Esophagus mucosa (tissue), 1 donor: ENCODE measurements around the gene VSIG10L. TPM values are rescaled to one million over a fixed set of nuclear protein-coding genes. Genes with fewer than 3 reads are reported as not detected.
A peak's percentile ranks its signal among the peaks of the same experiment; 100 is the strongest.

Experiments used
- ATAC-seq: fragments of 200-7000 bp; cut with Tn5 transposase; one replicate; pipeline ENCODE4 v1.9.1; 2020
- total RNA-seq: library from RNA; stranded (reverse); gene quantifications from one replicate; pipeline ENCODE4 v1.2.4, GENCODE V29; 2023
- donor health status: DM: yes; HTN: yes; CAD: no.

The VSIG10L gene
- total RNA-seq, 1 donor from 2014 or later, result 103 TPM

DNA sequence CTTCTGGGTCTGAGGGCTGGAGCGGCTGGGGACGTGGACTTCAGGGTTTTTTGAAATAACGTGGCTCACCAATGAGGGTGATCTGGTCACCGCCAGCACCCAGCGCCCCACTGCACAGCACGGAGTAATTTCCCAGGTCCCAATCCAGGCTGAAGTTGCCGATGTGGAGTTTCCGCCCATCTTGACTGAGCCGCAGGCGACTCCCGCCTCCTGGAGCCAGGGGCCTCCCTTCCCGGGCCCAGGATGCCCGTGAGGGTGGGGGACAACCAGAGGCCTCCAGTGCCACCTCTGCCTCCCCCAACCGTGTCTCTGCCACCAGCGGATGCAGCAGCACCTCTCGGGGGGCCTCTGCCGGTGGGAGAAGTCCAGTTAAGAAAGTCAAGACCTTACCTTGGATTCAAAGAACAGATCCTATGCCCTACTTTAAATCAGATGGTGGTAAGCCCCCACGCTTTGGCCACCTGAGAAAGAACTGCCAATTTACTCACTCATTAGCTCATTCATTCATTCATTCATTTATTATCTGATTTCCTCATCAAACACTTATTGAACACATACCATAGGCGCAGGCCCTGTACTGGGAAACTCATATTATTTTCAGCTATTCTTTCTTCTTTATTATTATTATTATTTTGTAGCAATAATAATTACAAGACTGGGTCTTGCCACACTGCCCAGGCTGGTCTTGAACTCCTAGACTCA is 3.9 kb downstream of the VSIG10L start:
- no peak for ATAC-seq

DNA sequence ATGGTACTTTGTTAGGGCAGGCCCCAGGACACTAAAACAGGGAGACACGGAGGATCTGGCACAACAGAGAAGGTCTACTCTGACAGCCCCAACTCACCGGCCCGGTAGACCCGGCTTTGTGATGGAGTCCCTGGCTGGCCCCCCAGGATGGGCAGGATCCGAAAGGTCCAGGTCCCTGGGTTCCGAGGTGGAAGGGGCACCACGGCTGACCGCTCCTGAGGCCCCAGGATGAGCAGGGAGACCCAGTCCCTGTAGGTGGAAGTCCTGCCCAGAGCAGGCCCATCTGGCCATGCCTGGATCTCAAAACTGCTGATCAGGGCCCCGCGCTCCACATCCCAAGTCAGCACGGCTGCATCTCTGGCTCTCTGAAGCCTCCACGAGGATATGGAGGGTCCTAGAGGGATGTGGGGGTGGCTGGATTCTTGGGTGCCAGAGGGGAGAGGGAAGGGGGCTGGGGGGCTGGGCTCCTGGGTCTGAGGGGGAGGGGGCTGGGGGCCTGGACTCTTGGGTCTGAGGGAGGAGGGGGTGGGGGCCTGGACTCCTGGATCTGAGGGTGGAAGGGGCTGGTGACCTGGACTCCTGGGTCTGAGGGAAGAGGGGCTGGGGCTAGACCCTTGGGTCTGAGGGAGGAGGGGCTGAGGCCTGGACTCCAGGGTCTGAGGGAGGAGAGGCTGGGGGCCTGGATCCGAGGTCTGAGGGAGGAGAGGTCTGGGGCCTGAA is 4.6 kb downstream of the VSIG10L start:
- no peak for ATAC-seq

DNA sequence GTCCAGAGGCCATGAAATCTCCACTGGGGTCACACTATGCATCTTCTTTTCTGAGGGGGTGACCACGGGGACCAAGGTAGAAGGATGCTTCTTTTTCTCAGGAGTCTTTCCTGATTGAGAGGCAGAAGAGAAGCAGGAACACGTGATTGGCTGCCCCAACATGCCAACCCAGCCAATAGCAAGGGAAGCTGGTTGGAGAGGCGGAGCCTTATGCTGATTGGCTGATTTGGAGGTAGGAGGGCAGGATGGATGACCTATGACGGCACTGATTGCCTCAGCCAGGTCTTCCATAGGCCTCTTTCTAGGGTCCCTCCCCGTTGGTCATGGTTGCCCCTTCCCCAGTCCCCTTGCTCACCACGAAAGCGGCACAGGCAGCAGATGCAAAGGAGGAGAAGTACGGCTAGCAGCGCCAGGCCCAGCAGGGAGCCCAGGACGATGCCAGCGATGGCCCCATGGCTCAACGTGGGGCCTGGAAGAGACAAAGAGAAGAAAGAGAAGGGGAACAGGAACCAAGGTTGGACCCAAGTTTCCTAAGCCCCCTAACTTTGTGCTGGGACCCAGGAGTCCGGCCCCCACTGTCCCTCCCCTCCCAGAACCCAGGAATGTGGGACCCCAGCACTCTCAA is 8.0 kb downstream of the VSIG10L start:
- no peak for ATAC-seq

DNA sequence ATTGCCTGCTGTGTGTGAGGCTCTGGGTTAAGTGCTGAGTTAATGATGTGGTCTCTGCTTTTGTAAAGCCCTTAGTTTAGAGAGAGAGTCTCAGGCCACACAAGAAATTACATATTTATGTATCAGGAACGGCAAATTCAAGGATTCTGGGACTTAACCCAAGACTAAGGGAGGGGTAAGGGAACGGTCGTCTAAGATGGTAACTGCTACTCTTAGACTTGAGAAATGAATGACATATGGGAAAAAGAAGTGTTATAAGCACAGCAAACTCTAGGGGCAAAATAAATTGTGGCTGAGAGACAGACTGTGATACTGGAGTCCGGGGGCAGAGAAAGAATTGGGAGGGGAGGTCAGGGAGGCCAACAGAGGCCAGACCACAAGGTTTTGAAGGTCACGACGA is 10.2 kb downstream of the VSIG10L start:
- ATAC-seq, result no peak

DNA sequence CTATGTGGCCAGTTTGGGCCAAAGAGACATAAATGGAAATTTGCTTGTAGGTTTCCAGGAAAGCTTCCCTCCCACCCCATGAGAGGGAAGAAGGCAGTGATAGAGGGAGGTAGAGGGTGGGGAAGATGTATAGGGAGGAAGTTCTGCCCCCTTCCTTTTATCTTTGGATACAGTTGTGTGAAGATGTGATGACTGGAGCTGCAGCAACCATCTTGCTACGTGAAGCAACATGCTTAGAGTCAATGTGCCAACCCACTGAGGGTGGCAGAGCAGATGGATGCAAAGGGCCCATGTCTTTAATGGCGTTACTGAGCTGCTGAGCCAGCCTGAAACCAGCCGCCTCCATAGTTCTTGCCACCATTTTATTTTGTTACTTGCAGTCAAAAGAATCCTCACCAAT is 10.7 kb downstream of the VSIG10L start:
- ATAC-seq, result no peak

DNA sequence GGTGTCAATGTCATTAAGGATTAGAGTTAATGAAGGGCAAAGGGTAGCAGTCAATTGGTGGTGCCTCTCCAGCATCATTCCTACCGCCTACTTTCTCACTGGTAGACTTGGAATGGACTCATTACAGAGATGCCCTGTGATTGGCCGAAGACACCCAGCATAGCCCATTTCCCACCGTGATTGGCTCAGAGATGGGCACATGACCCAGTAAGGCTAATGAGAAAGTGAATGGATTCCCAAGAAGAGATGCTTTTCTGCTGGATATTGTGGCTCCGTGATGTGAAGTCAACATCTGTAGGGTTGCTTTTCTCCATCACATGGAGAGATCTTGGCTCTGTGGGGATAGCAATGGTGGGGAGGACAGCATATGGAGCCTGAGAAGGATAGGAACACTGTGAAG is 11.6 kb downstream of the VSIG10L start:
- no peak for ATAC-seq

DNA sequence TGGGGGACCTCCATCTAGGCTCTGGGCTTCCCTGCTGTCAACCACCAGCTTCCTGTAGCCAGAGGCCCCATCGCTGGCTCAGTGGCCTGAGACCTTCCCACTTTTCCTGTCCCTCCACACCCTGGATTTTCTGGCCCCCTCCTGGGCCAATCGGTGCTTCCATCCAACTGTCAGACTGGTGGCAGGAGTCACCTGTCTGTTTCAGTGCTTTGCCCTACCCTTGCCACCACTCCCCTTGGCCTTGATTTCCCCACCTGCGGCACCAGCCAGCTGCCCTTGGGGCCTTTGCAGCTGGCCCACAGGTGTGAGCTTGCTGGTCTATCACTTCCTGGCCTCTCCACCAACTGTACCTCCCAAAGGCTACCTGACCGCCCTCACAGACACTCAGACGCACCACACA is 12.5 kb downstream of the VSIG10L start:
- no peak for ATAC-seq

DNA sequence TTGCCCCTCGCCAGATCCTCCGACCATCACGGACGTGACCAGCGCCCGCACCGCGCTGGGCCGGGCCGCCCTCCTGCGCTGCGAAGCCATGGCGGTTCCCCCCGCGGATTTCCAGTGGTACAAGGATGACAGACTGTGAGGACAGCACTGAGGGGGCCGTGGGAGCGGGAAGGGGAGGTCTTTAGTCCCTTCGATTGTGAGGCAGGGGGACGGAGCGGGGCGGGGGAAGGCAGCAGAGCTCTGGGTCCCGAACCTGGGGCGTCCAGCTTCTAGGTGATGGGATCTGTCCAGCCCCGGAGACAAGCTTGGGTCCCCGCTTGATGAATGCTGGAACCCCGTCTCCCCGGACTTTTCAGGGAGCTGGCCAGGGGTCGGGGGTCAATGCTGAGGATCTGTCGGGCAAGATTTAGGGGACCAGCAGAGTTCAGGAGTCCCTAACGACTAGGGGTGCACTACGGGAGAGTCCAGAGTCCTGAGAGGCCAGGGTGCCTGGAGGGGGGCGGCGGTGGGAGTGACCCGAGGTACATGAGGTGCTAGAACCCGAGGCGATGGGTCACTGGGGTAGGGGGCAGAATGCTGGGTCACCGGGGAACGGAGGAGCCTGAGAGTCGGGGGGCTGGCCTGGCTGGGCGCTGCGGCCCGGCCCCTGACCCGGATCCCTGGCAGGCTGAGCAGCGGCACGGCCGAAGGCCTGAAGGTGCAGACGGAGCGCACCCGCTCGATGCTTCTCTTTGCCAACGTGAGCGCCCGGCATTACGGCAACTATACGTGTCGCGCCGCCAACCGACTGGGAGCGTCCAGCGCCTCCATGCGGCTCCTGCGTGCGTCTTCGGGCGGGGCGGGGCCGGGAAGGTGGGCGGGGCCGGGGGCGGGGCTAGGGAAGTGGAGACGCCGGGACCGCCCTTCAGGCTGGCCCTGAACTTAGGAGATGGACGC is 14.6 kb downstream of the VSIG10L start:
- ATAC-seq, result peak; percentile 54

DNA sequence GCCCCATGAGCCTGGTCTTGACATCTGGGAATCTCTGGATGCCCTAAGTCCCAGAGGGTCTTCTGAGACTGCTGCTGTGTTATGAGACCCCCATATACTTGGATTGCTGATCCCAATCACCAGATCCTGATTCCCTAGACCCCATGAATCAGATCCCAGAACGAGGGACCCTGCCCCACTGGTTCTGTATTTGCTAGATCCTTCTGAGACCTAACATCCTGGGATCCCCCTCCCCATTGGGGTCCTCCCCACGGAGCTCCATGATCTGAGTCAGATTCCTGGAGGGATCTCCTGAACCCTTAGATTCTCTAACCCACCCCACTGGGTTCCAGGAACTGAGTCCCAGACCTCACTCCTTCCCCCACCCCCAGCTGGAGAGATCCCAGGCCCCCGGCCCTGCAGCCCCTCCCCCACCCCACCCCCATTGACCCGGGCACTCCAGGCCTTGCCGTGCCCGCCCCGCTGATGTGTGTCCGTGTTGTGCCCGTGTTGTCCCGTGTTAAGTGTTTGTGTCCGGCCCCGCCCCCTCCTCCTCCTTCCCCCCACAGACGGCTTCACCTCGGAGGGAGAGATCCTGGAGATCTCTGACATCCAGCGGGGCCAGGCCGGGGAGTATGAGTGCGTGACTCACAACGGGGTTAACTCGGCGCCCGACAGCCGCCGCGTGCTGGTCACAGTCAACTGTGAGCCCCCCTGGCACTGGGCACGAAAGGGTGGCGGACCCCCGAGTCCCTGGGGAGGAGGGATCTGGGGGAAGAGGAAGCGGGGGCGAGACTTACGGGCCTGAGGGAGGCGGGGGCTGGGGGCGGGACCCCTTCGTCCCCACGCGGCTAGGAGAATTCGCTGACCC is 15.5 kb downstream of the VSIG10L start:
- peak; percentile 3 for ATAC-seq

DNA sequence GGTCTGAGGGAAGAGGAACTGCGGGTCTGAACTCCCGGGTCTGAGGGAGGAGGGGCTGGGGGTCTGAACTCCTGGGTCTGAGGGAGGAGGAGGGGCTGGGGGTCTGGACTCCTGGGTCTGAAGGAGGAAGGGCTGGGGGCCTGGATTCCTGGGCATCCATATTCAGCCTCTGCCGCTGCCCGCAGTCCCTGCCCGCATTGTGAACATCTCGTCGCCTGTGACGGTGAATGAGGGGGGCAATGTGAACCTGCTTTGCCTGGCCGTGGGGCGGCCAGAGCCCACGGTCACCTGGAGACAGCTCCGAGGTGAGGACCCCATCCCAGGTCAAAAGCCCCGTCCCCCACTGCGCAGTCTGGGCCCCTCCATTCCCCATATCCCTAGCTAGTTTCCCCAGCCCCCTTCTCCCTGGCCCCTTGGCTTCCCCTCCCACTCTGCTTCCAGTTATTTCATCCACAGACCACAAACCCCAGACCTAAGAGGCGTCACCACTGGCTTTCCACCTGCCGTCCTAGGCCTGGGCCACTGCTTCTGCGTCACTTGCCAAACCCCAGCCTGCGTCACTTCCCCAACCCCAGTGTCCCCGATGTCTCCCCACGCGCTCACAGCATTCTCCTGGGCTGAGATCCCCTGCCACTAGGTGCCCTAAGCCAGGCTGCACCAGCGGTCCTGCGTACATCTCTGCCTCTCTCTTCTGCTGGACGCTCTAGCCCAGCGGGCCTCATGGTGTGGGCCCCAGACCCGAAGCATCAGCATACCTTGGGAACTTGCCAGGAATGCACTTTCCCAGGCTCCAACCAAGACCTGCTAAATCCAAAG is 16.6 kb downstream of the VSIG10L start:
- ATAC-seq, result peak; percentile 1

DNA sequence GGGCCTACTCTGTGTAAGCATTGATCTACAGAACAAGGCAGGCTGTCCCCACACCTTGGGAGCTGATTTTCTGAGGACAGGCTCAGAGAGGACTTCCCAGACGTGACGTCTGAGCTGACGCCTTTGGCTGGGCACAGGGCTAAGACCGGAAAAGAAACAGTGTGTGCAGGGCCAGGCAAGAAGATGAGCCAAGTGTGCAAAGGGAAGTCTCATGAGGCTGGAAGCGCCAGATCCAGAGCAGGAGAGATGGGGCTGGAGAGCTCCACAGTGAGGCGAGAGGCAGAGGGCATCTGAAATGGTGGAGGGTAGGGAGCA is 17.8 kb downstream of the VSIG10L start:
- ATAC-seq, result no peak

DNA sequence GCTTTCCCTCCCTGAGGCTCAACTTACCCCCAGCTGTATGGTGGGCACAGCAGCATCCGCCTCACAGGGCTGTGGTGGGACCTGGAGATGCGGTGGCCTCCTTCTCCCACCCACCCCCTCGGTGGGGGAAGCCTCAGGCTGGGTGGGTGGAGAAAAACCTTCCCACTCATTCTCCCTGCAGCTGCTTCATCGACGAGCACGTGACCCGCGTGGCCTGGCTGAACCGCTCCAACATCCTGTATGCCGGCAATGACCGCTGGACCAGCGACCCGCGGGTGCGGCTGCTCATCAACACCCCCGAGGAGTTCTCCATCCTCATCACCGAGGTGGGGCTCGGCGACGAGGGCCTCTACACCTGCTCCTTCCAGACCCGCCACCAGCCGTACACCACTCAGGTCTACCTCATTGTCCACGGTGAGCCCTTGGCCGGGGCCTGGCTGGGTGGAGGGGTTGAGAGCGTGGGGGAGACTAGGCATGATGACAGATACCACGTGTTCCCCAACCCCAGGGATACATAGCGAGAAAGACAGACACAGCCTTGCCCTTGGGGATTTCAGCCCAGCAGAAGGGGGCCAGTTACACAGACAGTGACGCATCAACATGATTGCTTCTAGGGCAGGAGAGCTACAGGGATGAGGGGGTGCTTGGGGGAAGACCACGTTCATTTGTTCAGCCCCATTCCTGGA is 18.3 kb downstream of the VSIG10L start:
- ATAC-seq, result peak; percentile 4

DNA sequence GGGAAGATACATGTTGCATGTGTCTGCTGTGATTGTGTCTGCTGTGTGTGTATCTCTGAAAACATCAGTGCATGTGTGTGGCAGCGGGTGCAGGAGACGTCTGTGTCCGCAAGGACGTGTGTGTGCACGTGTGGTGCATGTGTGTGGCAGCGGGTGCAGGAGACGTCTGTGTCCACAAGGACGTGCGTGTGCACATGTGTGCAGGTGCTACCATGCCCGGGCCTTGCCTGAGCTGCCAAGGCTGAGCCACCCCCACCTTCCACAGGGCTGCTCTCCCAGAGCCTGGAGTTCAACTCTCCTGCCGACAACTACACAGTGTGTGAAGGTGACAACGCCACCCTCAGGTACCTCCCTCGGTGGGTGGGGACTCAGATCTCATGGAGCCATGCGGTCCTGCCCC is 20.1 kb downstream of the VSIG10L start:
- peak; percentile 17 for ATAC-seq

DNA sequence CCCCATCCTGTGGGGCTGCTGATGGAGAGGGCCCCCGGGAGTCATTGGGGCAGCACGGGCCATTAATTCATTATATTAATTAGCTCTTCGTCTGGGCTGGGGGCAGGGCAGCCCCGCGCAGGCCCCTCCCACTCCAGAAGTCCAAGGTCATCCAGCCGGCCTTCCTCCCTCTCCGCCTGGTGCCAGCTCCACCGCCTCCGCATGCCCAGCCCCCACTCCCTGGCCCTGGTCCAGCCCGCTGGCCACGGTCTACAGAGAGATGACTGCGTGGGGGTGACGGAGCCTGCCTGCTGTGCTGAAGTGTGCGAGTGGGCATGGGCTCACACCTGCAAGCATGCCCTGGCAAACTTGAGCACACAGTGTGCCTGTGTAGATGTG is 21.7 kb downstream of the VSIG10L start:
- no peak for ATAC-seq

DNA sequence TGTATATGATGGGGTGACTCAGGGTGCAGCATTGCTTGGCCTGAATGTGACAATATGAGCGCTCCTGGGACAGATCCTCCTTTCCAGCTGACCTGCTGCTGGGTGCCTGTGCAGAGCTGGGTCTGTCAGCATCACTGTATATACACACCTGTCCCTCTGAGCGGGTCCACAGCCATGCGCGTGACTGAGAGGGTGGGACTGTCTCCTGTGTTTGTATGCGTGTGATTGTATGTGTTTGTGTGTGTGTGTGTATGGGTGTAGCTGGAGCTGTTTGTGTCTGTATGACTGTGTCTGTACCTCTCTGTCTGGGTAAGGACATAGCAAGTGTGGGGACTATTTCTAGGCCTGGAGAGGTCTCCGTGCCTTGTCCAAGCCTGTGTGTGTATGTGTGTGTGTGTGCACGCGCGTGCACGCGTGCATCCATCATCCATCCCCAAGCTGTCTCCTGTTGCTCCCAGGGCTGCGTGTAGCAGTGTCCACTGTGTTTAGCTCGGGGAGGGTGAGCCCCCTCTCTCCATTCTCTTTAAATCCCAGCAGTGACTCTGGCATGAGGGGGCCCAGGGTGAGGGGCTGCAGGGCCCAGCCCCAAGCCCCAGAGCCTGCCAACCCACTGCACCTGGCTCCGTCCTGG is 22.2 kb downstream of the VSIG10L start:
- ATAC-seq, result no peak

DNA sequence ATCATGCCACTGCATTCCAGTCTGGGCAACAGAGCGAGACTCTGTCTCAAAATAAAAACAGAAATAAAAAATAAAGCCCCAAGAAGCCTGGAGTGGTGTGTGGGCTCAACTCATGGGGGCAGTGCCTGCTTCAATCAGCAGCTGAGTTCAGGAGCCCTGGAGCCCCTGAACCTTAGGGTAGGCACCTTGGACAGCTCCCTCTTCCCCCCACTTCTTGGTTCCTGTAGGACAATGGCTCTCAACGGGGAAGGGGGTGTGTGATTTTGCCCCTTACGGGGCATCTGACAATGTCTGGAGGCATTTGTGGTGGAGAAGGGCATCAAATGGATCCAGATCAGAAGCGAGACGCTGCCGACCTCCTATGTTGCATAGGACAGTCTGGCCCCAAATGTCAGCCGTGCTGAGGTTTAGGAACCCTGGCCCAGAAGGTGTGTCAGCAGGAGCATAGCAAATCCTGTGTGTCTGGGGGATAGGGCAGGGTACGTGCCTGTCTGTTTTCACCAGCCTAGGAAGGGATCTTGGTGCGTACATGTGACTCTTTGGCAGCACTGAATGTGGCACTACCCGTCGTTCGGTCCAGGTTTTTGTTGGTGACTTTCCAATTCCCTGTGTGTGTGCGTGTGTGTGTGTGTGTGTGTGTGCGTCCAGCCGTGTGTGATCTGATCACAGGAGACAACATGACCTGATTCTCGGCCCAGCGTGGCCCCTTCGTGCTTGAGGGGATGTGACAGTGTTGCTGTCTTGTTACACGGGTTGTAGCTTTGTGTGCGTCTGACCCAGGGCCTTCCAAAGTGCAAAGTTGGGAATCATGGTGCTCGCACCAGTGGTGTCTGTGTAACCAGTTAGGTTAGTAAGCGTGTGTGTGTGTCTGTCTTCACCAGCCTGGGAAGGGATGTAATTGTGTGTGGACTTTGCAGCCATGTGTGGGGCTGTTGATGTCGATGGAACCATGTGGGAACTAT is 23.0 kb downstream of the VSIG10L start:
- no peak for ATAC-seq

DNA sequence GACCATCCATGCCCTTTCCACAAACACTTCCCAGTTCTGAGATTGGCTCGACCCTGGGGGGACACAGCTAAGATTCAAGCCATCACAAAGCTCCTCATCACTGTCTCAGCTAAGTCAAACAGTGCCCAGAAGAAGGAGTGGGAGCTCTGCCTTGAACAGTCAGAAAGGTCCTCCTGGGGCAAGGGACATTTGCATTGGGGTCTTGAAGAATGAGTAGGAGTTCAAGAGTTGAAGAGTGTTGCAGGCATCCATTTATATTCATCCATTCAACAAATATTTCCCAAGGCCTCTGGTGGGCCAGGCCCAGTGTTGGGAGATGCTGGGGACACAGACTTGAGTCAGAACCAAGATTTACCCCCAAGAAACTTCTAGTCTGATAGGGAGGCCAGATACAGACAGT is 24.0 kb downstream of the VSIG10L start:
- ATAC-seq, result no peak

DNA sequence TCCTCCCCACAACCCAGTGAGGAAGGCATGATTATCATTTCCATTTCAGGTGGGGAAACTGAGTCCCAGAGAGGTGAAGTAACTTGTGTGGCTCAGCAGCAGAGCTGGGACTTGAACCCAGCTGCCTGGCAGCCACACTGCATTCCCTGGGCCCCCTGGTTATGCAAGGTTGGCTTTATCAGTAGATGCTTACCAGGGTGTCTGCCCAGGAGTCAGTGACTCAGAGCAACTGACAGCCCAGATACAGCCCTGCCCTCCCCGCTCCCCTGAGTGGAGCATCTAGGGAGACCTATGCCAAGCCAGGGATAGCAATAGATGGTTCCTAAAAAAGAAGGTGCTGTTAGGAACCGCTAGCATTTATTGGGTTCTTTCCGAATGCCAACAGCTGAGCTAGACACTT is 24.6 kb downstream of the VSIG10L start:
- ATAC-seq, result no peak

DNA sequence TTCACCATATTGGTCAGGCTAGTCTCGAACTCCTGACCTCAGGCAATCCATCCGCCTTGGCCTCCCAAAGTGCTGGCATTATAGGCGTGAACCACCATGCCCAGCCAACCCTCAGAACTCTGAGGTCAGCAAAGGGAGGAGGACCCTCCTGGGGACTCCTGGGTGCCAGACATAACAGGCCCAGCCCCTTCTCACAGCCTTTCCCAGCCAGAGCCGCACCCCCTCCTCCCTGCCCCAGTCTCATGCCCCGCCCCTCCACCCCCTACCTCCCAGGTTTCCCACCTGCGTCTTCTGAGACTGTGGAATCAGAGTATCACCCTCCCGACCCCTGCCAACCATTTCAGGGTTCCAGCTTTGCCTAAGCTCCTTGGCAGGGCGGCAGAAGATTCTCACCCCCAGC is 25.3 kb downstream of the VSIG10L start:
- no peak for ATAC-seq
